Caki2 (cell line): ENCODE measurements around the gene ATF6. TPM values are rescaled to one million over a fixed set of nuclear protein-coding genes. Genes with fewer than 3 reads are reported as not detected.

Experiments used
- DNase-seq: peaks from one replicate; pipeline ENCODE4 v3.0.0-alpha.2; 2015; ENCODE audit warnings: low read depth
- in situ Hi-C: cut with HindIII; loops from 2 replicates; pipeline ENCODE4 v1.10.0; 2016; ENCODE audit warnings: low sequenced_read_pairs, low pct_unique_long_range_greater_than_20kb, mixed read lengths
- total RNA-seq: library from RNA; depleted of rRNA; stranded (reverse); fragments of >200 nt; shearing (Covaris generic); gene quantifications from 2 replicates; pipeline ENCODE4 v1.2.3, GENCODE V29; 2014; ENCODE audit warnings: low replicate concordance

Gene ATF6
- total RNA-seq, 1 experiment from 2014 or later, result 13.5 TPM

DNA sequence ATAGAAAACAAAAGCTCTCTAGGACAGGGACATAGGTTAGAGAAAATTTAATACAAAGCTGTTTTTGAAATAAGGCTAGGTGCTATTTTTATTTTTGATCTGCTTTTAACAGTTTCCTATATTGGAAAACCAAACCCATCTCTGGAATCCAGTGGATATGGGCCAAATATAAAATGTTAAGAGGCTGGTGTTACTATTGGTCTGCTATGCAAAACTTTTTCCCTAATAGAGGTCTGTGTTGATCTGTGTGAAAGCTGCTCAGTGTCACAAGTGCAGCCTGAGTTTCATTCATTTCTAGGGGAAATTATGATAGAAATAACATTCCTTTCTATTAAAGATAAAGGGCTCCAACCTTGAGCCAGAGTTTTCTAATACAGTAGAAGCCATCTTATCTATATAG is 141.1 kb downstream of the ATF6 start:
- in situ Hi-C loops, result no loop called here
- DNase-seq, result no peak

- DNase-seq, result no peak
- in situ Hi-C loops, result no loop called here
Measured at GRCh38 chr1:161908264-161908663, 142.1 kb downstream of the ATF6 start.

DNA sequence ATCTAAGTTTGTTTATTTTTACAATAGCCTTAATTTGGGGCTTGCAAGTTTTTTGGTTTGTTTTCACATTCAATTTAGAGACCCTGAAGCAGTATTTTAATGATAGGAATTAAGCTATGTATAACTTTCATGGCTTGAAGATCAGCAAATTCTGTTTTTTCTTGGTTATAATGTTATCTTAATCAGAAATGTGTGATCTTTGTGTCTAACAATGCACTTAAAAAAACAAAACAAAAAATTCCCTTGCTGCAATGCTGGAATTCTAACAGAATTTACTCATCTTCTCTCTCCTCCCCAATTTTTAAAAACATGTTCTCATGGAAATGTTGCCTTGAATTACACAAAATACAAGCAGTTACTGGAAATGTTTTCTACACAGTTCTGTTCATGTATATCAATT is 144.5 kb downstream of the ATF6 start:
- in situ Hi-C loops, result loop anchor here (10.0 kb wide), 1 partner anchor 54 kb away; no protein-coding TSS in a partner anchor
- DNase-seq, result peak; percentile 81

GRCh38 chr1:161913482-161914140 is 147.5 kb downstream of the ATF6 start:
- peak; percentile 81 for DNase-seq
- in situ Hi-C loops, result loop anchor here (10.0 kb wide), 1 partner anchor 51 kb away; no protein-coding TSS in a partner anchor

GRCh38 chr1:161914595-161914994 is 148.5 kb downstream of the ATF6 start:
- no peak for DNase-seq
- in situ Hi-C loops, result loop anchor here (10.0 kb wide), 1 partner anchor 50 kb away; no protein-coding TSS in a partner anchor

DNA sequence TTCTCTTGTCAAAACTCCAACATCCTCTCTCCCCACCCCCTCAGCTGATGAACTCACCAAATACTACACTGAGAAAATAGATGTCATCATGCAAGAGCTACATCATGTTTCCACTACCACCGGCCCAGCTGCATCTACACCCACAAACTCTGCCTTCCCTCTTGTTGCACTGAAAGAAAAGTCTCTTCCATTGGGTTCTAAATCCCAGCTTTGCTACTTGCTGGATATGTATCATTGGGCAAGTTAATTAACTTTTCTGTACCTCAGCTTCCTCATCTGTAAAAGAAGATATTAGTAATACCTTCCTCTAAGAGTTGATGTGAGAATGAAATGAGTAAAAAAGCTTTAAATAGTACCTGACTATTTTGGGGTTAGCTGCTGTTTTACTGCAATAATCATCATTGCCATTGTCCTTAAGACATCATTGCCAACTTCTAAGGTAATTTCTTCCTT is 149.0 kb downstream of the ATF6 start:
- DNase-seq, result no peak
- in situ Hi-C loops, result loop anchor here (10.0 kb wide), 1 partner anchor 50 kb away; no protein-coding TSS in a partner anchor

DNA sequence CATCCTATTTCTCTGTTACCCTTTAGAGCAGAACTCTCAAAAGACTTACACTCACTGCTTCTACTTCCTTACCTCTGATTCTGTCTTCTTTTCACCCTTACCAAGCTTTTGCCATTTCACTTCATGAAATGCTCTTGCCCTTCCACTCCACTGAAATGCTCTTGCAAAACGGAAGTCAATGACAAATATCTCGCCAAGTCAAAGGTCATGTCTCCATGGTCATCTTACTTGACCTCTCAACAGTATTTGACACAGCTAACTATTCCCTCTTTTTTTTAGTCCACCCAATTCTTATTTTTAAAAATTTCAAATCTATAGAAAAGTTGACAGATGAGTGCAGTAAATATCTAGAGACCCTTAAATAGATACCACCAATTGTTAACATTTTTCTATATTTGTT is 149.9 kb downstream of the ATF6 start:
- in situ Hi-C loops, result loop anchor here (10.0 kb wide), 1 partner anchor 49 kb away; no protein-coding TSS in a partner anchor
- DNase-seq, result no peak

DNA sequence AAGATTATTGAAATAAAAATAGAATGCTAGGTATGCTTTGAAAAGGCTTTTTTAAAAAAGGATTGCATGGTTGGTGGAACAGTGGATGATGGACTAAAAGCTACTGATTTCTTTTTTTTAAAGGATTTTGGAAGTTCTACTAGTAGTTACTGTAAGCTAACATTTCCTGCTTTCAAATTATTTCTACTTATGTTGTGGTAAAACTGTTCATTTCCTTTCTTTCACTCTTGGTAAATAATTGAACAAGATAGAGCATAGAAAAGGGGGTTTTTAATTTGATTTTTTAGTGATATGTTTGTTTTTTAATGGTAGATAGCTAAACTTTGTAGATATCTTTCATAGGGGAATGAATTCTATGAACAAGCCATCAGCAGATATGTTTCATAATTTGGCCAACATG is 153.1 kb downstream of the ATF6 start:
- in situ Hi-C loops, result loop anchor here (10.0 kb wide), 1 partner anchor 46 kb away; no protein-coding TSS in a partner anchor

GRCh38 chr1:161921491-161921890 is 155.4 kb downstream of the ATF6 start:
- in situ Hi-C loops, result no loop called here
- DNase-seq, result no peak

More for the DNA sequence above, 153.1 kb downstream of the ATF6 start:
- no peak for DNase-seq

GRCh38 chr1:161921990-161922389 is 155.9 kb downstream of the ATF6 start:
- DNase-seq, result no peak
- in situ Hi-C loops, result no loop called here

DNA sequence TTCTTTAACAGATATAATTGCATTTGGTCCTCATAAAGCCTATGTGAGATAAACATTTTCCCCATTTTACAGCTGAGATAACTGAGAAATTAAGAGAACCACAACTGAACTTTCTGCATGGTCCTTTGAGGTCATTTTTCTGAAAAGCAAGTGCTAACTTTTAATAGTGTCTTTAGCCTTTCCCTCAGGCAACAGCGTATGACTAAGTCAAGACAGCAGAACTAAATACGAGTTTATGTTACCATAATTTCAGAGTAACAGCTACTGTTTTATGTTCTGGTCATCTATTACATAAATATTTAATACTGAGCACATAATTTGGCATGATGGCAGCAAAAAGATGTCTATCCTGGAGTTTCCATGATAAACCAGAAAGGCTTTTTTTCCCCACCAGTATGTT is 161.9 kb downstream of the ATF6 start:
- in situ Hi-C loops, result no loop called here
- no peak for DNase-seq

- in situ Hi-C loops, result no loop called here
- no peak for DNase-seq
Measured at GRCh38 chr1:161929137-161929536, 163.0 kb downstream of the ATF6 start.

GRCh38 chr1:161930064-161930463 is 163.9 kb downstream of the ATF6 start:
- in situ Hi-C loops, result no loop called here
- DNase-seq, result no peak

GRCh38 chr1:161932668-161933067 is 166.5 kb downstream of the ATF6 start:
- no peak for DNase-seq
- in situ Hi-C loops, result no loop called here

DNA sequence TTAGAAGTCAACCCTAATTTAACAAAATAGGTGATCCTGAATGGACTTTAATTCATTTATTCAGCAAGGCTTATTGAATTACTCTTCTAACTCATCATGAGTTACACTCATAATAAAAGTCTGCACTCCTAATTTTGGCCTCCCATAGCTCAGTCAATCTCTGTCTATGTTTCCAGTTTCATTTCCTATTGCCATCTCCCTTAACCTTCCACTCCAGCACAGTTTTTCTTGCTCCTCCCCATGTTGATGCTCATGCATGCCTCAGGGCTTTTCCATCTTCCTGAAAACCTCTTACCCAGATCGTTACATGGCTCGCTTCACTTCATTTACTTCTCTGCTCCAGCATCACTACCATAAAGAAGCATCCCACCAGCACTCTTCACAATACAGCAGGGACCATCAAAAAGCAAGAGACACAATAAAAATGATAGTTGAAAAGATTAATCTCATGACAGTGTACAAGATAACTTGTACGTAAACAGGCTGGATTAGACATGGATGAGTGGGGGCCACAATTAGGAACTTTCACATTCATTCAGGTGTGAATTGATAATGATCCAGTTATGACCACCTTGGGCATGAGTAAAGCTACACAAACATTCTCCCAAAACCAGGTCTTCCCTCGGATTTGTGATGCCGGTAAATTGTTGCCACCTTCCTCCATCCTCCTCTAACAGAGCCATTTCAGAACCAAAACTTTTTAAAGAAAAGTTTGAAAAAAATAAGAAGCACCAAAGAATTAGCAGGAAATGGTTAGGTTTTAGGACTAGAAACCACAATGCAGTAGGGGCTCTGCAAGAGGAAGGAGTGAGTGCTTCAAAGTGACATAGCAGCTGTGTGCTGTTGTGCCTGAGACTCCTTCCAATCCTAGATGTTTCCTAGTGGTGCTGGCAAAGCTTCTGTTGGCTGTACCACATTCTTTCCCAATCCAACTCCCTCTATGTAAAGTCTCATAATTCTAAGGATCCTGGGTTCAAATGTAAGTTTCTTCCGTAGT is 167.8 kb downstream of the ATF6 start:
- DNase-seq, result peak; percentile 57
- in situ Hi-C loops, result no loop called here

DNA sequence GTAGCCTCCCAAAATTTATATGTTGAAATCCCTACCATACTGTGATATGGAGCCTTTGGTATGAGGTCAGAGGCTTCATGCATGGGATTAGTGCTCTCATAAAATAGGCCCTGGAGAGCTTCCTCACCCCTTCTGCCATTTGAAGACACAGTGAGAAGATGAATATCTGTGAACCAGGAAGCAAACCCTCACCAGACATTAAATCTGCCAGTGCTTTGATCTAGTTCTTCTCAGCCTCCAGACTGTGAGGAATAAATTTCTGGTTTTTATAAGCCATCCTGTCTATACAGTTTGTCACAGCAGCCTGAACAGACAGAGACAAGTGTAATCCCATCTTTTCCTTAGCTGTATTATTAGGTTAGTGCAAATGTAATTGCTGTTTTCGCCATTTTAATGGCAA is 169.1 kb downstream of the ATF6 start:
- DNase-seq, result no peak
- in situ Hi-C loops, result no loop called here

DNA sequence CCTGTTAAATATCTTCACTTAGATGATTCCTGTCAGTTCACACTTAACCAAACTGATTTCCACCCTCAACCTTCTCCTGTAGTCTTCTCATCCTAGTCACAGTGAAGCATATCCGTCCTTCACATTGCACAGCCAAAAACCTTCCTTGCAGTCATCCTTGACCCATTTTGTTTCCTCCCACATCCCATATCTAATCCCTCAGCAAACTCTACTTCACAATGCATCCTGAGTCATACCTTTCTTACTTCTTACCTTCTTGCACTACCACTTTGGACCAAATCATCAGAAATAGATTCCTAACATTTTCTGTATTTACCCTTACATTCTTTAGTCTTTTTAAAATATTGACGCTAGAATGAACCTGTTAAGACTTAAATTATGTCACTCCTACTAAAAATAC is 170.7 kb downstream of the ATF6 start:
- peak; percentile 49 for DNase-seq
- in situ Hi-C loops, result no loop called here

DNA sequence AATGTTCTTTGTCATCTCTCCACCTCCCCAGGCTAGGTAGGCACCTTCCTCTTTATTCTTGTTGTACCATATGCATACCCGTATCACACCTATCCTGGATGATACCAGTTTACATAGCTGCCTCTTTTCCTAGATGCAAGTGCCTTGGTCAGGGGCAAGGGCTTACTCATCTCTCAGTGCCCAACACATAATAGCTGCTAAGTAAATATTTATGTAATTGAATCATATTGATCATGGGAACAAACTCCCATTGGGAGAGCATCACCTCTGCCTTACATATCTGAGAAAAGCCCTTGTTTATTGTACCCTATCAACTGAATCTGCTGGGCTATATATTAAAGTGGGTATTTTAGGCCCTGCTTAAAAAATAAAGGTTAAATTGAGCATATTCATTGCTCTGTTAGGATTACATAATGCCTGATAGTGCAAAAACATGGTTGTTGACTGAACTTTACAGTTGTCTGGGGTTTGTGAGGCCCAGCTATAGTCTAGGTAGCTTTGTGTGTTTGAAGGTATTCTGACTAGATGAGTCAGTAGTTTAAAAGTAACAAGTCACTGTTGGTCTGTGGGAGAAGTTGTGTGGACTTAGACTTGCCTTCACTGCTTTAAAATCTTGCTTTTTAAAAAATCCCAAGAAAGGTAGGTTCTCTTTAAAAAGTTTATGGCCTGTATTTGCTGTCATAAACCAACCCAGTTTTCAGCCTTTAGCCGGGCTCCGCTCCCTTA is 174.9 kb downstream of the ATF6 start:
- in situ Hi-C loops, result no loop called here
- DNase-seq, result no peak
